Gastrocnemius medialis (tissue), 4 donors: ENCODE measurements around the gene HNRNPC. TPM values are rescaled to one million over a fixed set of nuclear protein-coding genes. Genes with fewer than 3 reads are reported as not detected.

Experiments used
- ATAC-seq, 2 donors: fragments of 150-250 bp; one replicate each; pipeline ENCODE4 v1.9.1; 2016
- DNase-seq, 2 donors: peaks; one replicate each; pipeline ENCODE4 v3.0.0-alpha.2; 2019
- H3K27ac ChIP-seq, 4 donors: fragments of 200-600 bp; sonication (generic); 1 replicate in 1 of 4; 2 replicates in 3 of 4; pipeline ENCODE4 v1.5.1; 2016 to 2018; ENCODE audit warnings: mild to moderate bottlenecking in 2 of 4, moderate library complexity in 1 of 4
- H3K27me3 ChIP-seq, 3 donors: fragments of 200-600 bp; sonication (generic) in 2 of 3; 1 replicate in 1 of 3; 2 replicates in 2 of 3; pipeline versions ENCODE4 v1.5.1 to v1.6.0; 2016 to 2019; ENCODE audit warnings: mild to moderate bottlenecking in 1 of 3, moderate library complexity in 1 of 3
- H3K36me3 ChIP-seq, 2 donors: fragments of 200-600 bp; sonication (generic) in 1 of 2; one replicate each; pipeline ENCODE4 v1.5.1; 2017 to 2018
- H3K4me1 ChIP-seq, 2 donors: fragments of 200-600 bp; sonication (generic) in 1 of 2; one replicate each; pipeline ENCODE4 v1.5.1; 2016 to 2017; ENCODE audit warnings: mild to moderate bottlenecking in 2 of 2
- H3K4me3 ChIP-seq, 4 donors: fragments of 200-600 bp; sonication (generic) in 3 of 4; 1 replicate in 1 of 4; 2 replicates in 3 of 4; pipeline ENCODE4 v1.5.1; 2016 to 2019; ENCODE audit warnings: mild to moderate bottlenecking in 2 of 4
- H3K9me3 ChIP-seq, 3 donors: fragments of 200-600 bp; sonication (generic) in 2 of 3; 1 replicate in 1 of 3; 2 replicates in 2 of 3; pipeline ENCODE4 v1.5.1; 2016 to 2019
- POLR2A ChIP-seq, 2 donors: fragments of 450-650 bp; IDR thresholded peaks; one replicate each; pipeline ENCODE4 v1.6.1; 2017; ENCODE audit warnings: antibody characterized with exemption in 2 of 2, mild to moderate bottlenecking in 2 of 2, moderate library complexity in 2 of 2
- in situ Hi-C, 4 donors: fragments of 200-750 bp; cut with MboI; loops; one replicate each; pipeline versions ENCODE4 v1.15.0 to v1.8.0; 2017; ENCODE audit warnings: low sequenced_read_pairs in 4 of 4
- intact Hi-C: fragments of 100-400 bp; cut with DNase I; formaldehyde crosslinking; loops from one replicate; pipeline ENCODE4 v1.15.1; 2023; ENCODE audit warnings: low total_unique reads
- total RNA-seq, 4 donors: library from RNA; depleted of rRNA; stranded (reverse); fragments of >200 nt; gene quantifications; one replicate each; pipeline versions ENCODE4 v1.1.0 to v1.2.3, GENCODE V29; 2016
- TF ChIP-seq, protein P1 (sequence below), 5 experiments: fragments of 450-650 bp in 3 of 5; fragments of 200-600 bp in 2 of 5; sonication (generic) in 2 of 5; IDR thresholded peaks in 4 of 5; conservative IDR thresholded peaks in 1 of 5; 1 replicate in 4 of 5; 2 replicates in 1 of 5; pipeline ENCODE4 v1.5.1; 2016 to 2019; ENCODE audit warnings: antibody characterized with exemption in 5 of 5, mild to moderate bottlenecking in 3 of 5, moderate library complexity in 3 of 5

The HNRNPC gene
- total RNA-seq, 4 donors from 2014 or later = 281 to 357 (median 318) TPM

DNA sequence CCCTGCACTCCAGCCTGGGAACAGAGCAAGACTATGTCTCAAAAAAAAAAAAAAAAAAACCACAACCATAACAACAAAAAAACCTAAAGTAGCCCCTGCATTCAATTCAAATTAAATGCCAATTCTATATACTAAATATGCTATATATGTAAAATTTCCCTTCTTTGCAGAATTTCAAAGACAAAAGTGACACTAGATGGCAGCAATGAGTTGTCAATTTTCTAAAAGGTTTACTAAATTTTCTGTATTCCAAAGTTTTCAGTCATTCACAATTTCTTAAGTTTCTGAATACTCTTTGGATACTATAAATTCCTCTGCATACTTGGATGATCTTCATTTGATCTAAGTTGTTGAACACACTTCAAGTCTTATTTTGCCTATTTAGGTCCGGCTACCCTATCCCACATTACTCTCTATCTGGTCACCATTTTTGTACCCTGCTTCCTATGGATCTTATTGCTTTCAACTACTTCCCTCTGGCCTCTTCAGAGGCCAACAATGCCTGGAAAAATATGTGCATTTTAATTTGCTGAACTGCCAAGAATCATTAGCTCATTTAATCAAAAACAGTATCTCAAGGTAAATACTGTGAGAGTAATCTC, 27.9 kb downstream of the HNRNPC start:
- ATAC-seq (no peak), DNase-seq (no peak)
- TF ChIP-seq, protein P1, sequence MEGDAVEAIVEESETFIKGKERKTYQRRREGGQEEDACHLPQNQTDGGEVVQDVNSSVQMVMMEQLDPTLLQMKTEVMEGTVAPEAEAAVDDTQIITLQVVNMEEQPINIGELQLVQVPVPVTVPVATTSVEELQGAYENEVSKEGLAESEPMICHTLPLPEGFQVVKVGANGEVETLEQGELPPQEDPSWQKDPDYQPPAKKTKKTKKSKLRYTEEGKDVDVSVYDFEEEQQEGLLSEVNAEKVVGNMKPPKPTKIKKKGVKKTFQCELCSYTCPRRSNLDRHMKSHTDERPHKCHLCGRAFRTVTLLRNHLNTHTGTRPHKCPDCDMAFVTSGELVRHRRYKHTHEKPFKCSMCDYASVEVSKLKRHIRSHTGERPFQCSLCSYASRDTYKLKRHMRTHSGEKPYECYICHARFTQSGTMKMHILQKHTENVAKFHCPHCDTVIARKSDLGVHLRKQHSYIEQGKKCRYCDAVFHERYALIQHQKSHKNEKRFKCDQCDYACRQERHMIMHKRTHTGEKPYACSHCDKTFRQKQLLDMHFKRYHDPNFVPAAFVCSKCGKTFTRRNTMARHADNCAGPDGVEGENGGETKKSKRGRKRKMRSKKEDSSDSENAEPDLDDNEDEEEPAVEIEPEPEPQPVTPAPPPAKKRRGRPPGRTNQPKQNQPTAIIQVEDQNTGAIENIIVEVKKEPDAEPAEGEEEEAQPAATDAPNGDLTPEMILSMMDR (IDR thresholded peaks at IDR 0.05 in 4 of 5, conservative IDR thresholded peaks at IDR 0.05 in 1 of 5) = peak in 2 of 5 experiments; percentile 24 to 49
- no peak for TF ChIP-seq POLR2A (IDR thresholded peaks at IDR 0.05)
- H3K36me3 ChIP-seq = peaks cover 0 to 29% of the 10 kb centered on the region in 2 donors
- no peaks in the 10 kb centered on the region for H3K9me3 ChIP-seq
- H3K4me3 ChIP-seq = no peak overlapping the region
- intact Hi-C loops (loop anchor here (5.0 kb wide), 1 partner anchor 141 kb away; the partner anchor contains the start of gene SUPT16H), in situ Hi-C loops (loop anchor here in 1 of 4 donors (25.0 kb wide), 1 partner anchor 146 kb away; the partner anchor contains the start of gene SUPT16H)
- H3K27me3 ChIP-seq = no peaks in the 10 kb centered on the region
- peaks cover 24 to 32% of the 10 kb centered on the region in 2 donors for H3K4me1 ChIP-seq
- no peak overlapping the region for H3K27ac ChIP-seq

DNA sequence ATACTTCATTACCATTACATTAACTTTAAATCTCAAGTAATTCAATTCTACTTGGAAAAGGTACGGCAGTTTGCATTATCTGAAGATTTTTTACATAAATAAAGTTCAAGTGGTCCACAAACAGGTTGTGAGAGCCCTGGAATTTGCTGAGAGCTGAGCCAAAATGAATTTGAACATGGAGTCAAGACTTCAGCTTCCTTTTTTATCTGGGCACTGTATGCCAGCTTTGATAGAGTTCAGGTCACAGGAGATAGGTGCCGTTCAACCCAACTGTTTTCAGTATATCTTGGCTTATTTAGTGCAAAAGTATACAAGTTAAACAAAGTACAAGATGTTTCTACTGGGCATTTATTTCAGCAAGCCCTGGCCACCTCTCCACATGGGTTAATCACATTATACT, 28.8 kb downstream of the HNRNPC start:
- H3K36me3 ChIP-seq = peaks cover 0 to 29% of the 10 kb centered on the region in 2 donors
- H3K27me3 ChIP-seq = no peaks in the 10 kb centered on the region
- intact Hi-C loops (loop anchor here (5.0 kb wide), 1 partner anchor 142 kb away; the partner anchor contains the start of gene SUPT16H), in situ Hi-C loops (loop anchor here in 1 of 4 donors (25.0 kb wide), 1 partner anchor 147 kb away; the partner anchor contains the start of gene SUPT16H)
- ATAC-seq (no peak), DNase-seq (no peak)
- H3K9me3 ChIP-seq = no peaks in the 10 kb centered on the region
- peaks cover 31 to 34% of the 10 kb centered on the region in 2 donors for H3K4me1 ChIP-seq
- no peak overlapping the region for H3K4me3 ChIP-seq
- TF ChIP-seq, protein P1 (IDR thresholded peaks at IDR 0.05 in 4 of 5, conservative IDR thresholded peaks at IDR 0.05 in 1 of 5) = no peak
- TF ChIP-seq POLR2A (IDR thresholded peaks at IDR 0.05) = no peak
- peak overlapping the region in 1 of 4 donors; percentile 14 for H3K27ac ChIP-seq

DNA sequence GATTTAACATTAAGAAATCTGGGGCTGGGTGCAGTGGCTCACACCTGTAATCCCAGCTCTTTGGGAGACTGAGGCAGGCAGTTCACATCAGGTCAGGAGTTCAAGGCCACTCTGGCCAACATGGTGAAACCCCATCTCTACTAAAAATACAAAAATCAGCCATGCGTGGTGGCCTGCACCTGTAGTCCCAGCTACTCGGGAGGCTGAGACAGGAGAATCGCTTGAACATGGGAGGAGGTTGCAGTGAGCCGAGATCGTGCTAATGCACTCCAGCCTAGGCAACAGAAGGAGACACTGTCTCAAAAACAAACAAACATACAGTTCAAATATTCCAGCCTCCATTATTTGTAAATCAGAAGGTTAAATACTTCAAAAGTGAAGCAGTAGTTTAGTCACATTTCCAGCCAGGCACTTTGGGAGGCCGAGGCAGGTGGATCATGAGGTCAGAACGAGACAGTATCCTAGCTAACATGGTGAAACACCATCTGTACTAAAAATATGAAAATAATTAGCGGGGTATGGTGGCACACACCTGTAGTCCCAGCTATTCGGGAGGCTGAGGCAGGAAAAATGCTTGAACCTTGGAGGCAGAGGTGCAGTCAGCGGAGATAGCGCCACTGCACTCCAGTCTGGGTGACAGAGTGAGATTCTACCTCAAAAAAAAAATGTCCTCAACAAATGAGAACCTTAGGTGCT, 30.3 kb downstream of the HNRNPC start:
- Histone ChIP-seq H3K4me3 (no peak overlapping the region), H3K36me3 (peaks cover 0 to 26% of the 10 kb centered on the region in 2 donors), H3K27ac (peak overlapping the region in 1 of 4 donors; percentile 4), H3K4me1 (peaks cover 40 to 41% of the 10 kb centered on the region in 2 donors), H3K27me3 (no peaks in the 10 kb centered on the region), H3K9me3 (no peaks in the 10 kb centered on the region)
- intact Hi-C loops = no loop called here
- in situ Hi-C loops = loop anchor here in 1 of 4 donors (25.0 kb wide), 1 partner anchor 148 kb away; the partner anchor contains the start of gene SUPT16H
- no peak for DNase-seq
- ATAC-seq = no peak
- no peak for TF ChIP-seq POLR2A (IDR thresholded peaks at IDR 0.05)
- TF ChIP-seq, protein P1 (IDR thresholded peaks at IDR 0.05 in 4 of 5, conservative IDR thresholded peaks at IDR 0.05 in 1 of 5) = no peak

DNA sequence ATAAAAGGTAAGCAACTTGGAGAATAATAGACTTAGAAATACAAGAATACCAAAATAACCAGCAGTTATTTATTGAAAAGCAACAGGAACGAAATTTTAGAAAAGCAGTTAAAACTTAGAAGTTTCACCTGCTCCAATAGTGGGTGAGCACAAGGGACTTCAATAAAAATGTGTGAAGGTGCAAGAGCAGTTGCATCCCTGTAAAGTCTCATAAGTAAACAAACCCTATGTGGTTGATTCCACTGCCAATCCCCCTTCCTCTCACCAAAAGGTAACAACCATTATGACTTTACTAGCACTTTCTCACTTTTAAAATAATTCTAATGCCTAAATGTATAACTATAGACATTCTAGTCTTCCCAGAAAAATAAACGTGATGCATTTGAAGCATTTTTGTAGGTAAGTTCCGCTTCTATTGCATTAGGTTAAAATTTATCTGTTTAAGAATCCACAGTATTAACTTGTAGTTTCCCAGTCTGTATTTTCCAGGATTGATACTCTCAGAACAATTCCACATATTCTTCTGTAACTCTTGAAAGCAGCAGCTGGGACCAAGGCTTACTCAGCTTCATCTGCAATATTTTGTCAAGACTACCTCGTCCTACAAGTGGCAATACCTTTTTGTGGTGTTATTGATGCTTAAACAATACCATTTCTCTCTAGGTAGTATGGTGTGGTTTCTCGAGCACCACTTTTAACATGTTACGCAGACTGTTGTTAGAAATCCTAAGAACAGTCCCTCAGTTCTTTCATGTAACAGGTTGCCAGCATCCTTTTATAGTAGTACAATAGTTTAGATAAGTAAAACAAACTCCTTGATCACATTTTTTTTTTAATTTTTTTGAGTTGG, 32.1 kb downstream of the HNRNPC start:
- Histone ChIP-seq H3K4me3 (no peak overlapping the region), H3K36me3 (peaks cover 0 to 24% of the 10 kb centered on the region in 2 donors), H3K4me1 (peaks cover 53 to 55% of the 10 kb centered on the region in 2 donors), H3K27ac (no peak overlapping the region), H3K27me3 (no peaks in the 10 kb centered on the region), H3K9me3 (no peaks in the 10 kb centered on the region)
- DNase-seq (no peak), ATAC-seq (no peak)
- intact Hi-C loops = no loop called here
- TF ChIP-seq, protein P1 (IDR thresholded peaks at IDR 0.05 in 4 of 5, conservative IDR thresholded peaks at IDR 0.05 in 1 of 5) = no peak
- TF ChIP-seq POLR2A (IDR thresholded peaks at IDR 0.05) = no peak
- in situ Hi-C loops = loop anchor here in 1 of 4 donors (25.0 kb wide), 1 partner anchor 150 kb away; the partner anchor contains the start of gene SUPT16H
